Measurements from ENCODE around the gene NPHP1.
"Not testable (repeated sequence)": the region's sequence is repeated elsewhere in the genome, so short reads cannot be mapped to it uniquely, and the experiment has no call there.

Gene NPHP1
- 0.62 to 0.67 reads per million in 2 donors for total RNA-seq

DNA sequence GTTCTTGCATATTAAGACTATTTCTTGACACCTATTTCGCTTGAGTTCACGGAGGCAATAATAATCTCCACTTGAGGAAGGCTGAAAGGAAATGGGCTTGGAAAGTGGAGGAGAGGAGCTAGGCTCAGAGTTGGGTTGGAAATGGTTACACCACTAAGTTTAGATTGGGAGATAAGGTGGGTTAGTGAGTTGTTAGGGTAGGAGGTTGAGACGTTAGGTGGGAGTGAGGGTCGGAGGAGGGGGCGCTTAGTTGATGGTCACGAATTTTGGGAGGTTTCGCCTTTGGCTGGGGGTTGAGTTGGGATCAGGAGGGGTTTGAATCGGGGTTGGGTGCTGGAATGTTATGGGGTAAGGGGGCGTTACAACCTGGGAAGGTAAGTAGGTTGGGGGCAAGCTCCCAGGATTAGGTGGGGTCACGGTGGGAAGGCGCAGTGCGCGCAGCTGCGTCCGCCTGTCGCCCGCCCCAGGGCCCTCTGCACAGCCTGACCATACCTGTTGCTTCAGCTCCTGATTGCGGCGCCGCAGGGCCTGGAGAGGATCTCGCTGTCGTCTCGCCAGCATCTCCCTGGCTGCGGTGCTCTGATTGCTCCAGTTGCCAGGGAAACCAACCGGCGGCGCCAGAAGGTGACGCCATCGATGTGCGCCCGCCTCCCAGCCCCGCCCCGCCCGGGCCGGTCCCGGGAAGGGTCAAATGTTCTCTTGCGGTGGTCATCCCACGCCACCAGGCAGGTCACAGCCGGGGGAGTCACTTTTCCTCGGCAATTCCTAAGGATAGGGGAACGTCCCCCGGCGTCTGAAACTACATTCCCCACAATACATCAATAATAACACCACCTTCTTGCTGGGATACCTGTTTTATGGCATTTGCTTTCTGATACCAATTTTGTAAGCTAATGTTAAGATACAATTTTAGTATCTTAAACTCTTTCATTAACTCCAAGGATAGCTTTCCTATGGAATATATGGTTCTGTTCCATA lies at the start of gene NPHP1:
TSS of gene NPHP1 (minus strand) at position 606 of the 978 bp plus-strand sequence. CDS start at position 561, 45 bp downstream.
- DNase-seq, result peak; percentile 62 to 84 (median 77)

DNA sequence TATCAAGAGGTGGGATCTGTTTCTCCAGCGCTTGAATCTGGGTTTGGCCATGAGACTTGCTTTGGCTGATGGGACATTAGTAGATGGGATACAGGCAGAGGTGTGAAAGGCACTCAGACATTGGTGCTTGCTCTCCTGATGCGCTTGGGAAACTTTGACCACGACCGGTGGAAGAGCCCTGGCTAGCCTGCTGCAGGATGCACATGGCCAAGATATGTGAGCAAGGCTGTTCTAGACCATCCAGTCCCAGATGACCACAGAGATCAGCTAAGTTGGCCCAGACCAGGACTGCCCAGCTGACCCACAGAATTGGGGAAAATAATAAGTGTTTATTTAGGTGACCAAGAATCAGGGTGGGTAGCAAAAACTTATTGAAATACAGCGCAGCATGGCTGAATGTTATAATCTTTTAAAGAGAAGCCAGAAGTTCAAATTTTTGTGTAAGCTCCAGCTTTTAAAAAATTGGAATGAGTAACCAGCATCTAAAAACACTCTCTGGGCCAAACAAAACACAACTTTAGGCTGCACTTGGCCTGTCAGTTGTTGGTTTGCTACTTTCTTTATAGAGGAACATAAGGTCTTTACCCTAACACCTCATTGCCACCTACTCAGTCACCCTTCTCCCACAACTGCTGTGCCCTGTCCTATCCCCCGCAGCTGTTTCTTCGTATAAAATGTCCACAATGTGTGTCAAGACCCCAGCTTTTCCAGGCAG lies 43.4 kb upstream of the NPHP1 start:
- DNase-seq, result not testable (repeated sequence)

DNA sequence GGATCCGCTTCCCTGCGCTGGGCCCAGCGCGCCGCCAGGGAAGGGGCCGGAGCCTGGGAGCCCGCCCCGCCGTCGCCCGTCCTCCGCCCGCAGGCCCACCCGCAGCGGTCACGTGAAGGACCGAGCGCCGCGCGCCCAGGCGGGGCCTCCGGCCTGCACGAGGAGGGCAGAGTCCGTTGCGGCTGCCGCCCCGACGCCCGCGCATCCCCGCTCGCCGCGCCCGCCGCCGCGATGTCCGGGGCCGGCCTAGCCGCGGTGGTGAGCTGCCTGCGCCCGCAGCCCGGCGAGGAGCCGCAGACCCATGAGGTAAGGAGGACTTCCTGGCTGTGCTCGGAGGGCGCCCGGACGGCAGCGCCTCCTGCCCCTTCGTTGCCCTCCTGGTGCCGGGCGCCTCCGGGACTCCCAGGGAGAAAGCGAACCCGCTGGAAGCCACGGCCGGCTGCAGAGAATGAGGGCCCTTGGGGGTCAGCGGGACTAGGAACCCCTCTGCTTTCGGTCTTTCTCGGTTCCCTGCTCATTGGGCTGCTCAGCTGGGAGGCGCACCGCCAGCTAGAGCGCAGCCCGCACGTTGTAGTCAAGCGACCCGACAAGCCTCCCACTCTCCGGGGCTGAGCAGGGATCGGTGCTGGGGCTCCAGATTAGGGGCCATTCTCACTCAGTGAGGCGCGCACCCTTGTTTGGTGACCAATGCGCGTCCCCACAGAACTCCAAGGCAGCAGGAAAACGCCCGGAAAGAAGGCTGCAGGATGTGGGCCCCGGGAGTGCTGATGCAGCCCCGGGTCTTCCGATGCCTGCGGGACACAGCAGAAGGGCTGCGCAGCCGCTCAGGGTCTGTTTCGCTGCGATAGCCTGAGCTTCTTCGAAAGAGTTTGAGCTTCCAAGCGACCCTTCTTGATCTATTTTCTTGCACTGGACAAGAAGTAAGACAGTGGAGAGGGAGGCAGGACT lies 40.9 kb upstream of the NPHP1 start:
- not testable (repeated sequence) for DNase-seq

DNA sequence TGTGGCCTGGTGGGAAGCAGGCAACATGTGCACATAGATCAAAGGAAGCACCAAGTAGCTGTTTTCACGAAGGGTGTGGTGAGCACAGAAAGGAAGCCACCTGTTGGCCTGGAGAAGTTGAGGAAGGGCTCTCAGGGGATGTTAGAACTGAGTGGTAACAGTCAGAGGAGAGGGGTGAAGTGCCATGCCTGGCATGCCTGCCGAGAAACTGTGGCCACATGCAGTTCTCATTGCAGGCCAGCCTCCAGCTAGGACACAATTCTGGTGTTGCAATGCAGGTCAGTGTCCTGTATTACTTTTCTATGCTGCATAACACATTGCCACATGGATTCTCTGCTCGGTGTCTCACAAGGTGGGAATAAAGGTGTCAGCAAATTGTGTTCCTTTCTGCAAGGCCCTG lies 38.5 kb upstream of the NPHP1 start:
- not testable (repeated sequence) for DNase-seq

DNA sequence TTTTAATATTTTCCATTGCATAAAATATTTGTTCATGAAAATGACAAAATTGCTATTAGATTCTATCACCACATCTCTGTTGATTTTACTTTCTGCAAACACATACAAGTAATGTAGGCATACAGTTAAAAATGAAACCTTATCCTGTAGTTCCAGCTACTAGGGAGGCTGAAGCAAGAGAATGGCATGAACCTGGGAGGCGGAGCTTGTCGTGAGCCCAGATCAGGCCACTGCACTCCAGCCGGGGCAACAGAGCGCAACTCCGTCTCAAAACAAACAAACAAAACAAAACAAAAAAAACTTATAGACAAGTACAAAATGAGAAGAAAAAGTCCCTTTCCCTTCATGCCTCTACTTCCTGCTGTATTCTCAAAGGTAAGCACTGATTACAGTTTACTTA lies 29.7 kb upstream of the NPHP1 start:
- not testable (repeated sequence) for DNase-seq

DNA sequence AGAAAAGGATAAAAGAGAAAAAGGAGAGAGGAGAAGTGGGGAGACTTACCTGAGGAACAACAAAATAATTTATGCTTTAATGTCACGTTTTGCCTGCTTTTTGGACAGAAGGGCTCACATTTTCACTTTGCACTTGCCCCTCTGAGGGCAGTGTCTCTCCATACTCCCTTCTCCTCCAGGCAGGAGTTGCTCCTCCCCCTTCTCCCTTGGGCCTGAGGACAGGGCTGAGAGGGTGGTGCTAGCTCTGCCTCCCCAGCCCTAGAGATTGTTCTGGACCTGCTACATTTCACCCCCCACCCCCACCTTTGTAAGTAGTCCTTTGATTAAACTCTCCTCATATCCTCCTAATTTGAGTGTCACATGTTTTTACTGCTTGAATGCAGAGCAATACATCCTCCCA lies 25.1 kb upstream of the NPHP1 start:
- DNase-seq, result not testable (repeated sequence)

DNA sequence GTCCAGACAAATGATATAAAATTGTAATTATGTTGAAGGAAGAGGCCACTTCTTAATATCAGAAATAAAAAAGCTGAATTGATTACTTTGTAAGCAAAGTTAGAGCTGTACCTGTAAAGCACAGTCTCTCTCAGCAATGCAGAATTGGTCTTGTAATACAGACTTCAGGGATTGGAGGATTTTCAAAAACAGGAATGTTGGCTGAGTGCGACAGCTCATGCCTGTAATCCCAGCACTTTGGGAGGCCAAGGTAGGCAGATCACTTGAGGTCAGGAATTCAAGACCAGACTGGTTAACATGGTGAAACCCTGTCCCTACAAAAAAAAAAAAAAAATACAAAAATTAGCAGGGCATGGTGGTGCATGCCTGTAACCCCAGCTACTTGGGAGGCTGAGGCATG lies 17.8 kb upstream of the NPHP1 start:
- DNase-seq, result not testable (repeated sequence)

DNA sequence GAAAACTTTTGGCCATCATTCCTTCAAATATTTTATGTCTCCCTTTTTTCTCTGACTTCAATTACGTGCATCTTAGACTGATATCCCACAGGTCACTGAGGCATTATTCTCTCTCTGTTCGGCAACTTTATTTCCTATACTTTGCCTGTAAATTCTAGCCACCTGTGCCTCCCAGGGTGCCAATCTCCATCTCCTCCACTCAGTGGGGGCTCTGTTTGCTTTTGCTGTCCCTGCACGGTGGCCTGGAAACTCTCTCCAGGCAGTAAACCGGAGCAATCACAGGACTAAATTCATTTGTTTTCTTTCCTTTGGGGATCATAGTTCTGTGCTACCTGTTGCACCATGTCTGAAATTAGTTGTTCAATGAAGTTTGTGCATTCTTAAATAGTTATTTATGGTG lies 17.1 kb upstream of the NPHP1 start:
- no peak for DNase-seq

DNA sequence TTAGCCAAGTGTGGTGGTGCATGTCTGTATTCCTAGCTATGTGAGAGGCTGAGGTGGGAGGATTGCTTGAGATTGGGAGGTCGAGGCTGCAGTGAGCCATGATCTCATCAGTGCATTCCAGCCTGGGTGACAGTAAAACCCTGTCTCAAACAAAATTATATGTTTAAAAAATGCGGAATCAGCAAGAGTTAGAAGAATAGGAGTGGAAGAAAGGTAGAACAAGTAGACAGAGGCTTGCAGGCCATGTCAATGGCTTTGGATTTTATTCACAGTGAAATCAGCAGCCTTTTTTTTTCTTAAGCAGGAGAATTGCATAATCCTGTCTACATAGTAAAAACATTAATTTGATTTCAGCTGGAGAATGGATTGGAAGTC lies 15.4 kb upstream of the NPHP1 start:
- no peak for DNase-seq

DNA sequence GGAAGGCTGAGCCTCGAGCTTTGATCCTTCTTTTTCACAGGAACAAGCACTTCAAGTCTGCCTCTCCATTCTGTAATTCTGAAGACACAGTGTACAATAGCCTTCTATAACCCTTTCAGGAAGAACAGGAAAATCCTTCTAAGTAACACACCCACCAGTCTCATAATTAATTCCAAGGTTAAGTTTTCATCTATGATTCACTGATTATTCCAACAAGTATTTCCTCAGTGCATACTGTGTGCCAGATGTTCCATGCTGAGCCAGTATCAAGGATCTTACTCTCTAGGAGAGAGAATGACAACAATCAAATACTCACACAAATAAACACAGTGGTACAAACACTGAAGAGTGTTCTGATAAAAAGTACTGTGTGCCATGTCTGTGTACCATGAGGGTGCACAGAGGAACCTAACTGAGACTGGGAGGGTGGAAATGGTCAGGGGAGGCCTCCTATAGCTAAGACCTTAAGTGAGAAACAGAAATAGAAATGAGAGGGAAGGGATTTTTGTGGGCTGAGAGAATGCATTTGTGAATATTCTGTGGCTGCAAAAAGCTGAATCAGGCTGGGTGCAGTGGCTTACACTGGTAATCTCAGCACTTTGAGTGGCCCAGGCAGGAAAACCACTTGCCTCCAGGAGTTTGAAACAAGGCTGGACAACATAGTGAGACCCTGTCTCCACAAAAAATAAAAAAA lies 14.8 kb upstream of the NPHP1 start:
- DNase-seq, result no peak

DNA sequence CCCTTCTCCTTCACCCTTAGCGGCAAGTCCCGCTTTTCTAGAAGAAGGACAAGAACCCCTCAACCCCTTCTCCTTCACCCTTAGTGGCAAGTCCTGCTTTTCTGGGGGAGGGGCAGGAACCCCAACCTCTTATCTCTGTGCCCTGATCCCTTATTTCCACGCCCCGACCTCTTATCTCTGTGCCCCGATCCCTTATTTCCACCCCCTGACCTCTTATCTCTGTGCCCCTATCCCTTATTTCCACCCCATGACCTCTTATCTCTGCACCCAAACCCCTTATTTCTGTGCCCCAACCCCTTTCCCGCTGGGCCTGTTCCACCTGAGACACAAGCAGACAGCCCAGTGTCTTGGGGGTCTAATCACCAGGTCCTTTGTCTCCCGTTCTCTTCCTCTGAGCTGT lies 14.1 kb upstream of the NPHP1 start:
- DNase-seq, result not testable (repeated sequence)

DNA sequence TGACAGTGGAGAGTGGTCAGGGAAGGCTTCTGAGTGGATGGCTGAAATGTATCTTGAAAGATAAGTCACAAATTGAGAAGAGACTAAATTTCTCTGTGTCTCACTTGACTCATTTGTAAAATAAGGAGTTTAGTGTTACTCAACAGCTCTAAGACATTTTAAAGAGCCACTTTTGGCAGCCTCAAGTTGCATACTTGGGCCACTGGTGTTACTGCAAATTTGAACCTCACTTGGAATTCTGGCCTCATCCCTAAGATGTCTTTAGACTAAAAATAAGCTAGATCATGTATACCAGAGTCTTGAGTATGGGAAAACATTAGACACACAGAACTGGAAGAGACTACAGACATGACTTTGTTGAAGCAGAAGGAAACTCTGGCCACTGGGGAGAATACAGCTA lies 12.0 kb upstream of the NPHP1 start:
- no peak for DNase-seq

DNA sequence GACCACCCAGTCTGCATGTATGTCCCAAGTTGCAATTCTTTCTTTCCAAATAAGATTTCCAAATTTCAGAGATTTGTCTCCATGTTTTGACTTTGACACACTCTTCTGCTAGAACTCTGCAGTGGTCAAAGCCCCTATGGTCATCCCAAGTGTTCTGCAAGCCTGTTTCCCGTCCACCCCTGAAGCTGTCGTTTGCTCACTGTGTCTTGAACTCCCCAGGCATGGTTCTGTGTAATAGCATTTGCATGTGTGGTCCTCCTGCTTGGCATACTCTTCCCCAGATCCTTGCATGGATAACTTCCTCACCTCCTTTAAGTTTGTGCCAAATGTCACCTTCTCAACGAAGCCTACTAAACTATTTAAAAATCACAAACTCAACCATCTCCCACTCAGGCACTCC lies 11.4 kb upstream of the NPHP1 start:
- DNase-seq, result no peak

DNA sequence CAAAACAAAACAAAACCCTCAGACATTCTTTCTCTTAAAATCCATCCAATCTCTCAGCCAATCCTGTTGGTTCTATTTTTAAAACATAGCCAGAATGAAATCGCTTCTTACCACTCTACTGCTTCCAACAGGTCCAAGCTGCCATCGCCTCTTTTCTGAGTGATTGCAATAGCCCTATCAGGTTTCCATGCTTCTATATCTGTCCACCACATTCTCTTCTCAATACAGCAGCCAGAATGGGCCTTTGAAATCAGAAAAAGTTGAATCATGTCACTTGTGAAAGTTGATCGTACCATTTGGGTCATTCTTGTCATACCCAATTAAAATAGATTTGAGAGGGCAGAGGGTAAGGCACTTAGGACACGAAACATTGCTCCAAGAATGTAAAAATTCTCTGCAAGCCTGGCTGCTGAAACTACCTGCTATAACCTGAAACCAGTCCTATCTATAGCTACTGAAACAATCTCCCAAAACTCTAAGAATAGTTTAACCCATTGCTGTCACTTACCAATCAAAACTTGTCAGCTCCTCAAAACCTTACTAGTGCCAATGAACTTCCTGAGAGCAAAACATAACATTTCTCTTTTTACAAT lies 10.8 kb upstream of the NPHP1 start:
- DNase-seq, result no peak

DNA sequence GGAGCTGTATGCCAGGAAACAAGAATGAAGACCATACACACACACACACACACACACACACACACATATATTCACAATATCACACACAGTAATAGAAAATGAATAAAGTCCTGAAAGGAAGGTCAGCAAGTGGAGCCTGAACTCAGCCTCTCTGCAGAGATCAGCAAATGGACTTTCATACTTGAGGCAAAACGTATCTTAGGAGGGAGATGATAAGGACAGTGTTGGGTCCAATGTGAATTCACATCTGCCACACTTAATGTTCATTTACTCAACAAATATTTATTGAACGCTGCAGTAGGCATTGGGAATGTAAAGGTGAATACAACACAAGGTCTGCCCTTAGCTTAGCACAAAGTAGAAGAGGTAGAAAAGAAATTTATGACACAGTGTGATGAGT lies 10.3 kb upstream of the NPHP1 start:
- DNase-seq, result no peak

DNA sequence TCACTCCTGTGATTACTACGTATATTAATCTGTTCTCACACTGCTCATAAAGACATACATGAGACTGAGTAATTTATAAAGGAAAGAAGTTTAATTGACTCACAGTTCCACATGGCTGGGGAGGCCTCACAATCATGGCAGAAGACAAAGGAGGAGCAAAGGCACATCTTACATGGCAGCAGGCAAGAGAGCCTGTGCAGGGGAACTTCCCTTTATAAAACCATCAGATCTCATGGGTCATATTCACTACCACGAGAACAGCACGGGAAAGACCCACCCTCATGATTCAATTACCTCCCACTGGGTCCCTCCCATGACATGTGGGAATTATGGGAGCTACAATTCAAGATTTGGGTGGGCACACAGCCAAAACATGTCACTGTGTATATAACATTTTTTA lies 8.7 kb upstream of the NPHP1 start:
- DNase-seq, result not testable (repeated sequence)

DNA sequence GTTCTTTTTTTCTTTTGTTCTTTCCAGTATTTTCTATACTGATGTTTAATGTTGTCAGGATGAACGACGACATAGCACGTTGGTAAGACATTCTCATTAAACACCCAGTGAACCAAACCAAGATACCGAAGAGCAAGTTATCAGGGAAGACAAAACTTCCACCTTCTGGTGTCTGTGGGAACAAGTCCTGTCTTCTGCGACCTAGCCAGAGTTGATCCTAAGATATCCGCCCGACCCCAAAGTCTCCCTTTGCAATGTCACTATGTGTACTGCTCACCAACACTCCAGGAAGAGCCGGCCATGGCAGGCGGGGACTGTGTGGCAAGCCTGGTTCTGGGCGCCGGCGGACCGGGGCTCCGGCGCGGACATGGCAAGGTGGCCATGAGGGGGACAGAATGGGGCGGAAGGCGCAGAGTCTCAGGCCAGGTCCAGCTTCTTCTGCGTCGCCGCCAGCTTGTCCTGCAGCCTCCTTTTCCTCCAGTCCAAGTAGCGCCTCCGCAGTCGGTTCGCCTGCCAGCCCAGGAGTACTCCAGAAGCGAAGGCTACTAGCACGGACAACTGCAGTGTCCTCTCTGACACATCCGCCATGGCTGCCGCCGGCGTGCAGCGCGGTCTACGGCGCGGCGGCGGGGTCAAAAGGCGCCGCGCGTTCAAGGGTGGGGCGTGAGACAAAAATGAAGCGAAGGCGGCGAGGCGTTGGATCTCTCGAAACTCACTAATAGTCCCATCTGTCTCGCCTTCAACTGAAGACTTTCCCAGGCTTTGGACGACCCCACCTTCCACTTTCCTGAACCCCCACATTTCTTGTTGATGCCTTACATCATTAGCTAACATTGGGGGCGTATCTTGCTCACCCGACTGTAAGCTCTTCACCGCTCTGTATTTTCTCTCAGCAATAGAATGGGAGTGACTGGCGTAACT lies 7.4 kb upstream of the NPHP1 start, which contains the start of gene MTLN:
TSS of gene MTLN (minus strand) at position 610 of the 921 bp plus-strand sequence. CDS start at position 588, 22 bp downstream.
- peak; percentile 39 to 85 (median 54) for DNase-seq

DNA sequence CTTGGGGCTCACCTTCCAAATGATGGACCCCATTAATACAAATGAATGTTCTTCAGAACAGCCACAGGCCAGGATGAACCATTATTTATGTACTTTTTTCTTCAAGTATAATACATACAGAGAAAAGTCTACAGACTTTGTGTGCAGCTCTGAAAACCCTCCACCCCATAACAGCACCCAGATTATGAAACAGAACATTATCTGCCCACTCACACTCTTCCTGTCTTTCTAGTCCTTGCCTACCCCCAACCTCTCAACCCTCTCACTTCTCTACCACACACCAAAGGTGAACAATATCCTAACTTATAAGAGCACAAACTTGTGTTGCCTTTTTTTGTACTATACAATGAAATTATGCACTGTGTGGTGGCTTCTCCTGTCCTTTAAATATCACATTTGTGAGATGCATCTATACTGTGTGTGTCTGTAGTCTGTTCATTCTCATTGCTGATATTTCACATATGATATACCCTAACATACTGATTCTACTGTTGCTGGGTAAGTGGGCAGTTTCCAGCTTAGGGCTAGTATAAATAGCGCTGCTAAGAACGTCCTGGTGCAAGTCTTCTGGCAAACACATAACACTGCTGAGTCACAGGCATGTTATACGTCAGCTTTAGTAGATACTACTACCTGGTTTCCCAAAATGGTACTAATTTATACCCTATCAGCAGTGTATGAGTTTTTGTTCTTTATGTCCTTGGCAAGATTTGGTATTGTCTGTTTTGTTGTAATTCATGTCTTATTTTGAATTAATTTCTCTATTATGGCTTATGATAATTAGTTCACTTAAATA lies 1.0 kb upstream of the NPHP1 start:
- DNase-seq, result no peak

DNA sequence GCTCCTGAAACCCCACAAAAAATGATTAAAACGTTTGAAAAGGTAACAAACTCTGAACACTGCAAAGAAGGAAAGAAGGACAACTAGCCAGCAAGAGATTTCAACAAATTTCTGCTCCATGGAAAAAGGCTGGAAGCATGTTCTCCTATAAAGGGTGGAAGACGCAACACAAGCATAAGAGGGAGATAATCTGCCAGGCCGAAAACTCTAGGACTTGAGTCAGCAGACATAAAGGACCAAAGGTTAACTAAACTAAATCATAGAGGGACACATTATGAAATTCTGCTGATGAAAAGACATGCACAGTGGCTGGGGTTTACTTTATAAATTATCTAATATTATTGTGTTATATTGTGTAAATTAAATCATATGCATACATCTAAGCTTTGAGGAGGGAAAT lies 6.8 kb downstream of the NPHP1 start:
- no peak for DNase-seq

Measured in T-helper 2 cell (primary cell).